GM18909 (cell line): ENCODE results near the gene NHERF1.

Experiments used
- ATAC-seq: cut with Tn5 transposase; IDR thresholded peaks from one replicate; pipeline ENCODE4 v1.9.1; 2021; ENCODE audit warnings: mild to moderate bottlenecking; ENCODE audit not compliant: unreplicated experiment, poor library complexity

Gene NHERF1

DNA sequence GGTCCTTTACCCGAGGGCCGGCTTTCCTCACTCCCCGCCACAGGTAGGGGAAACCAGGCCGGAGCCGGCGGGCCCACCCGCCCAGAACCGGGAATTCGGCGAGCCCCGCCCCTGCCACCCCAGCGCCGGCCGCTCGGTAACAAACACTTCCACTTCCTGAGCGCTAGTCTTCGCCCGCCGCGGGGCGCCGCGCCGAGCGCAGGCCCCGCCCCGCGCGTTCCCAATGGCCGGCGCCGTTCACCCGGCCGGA is 224 bp upstream of the NHERF1 start:
- ATAC-seq = no peak

GRCh38 chr17:74749279-74750038 is 1.0 kb downstream of the NHERF1 start:
- peak; percentile 17 for ATAC-seq

DNA sequence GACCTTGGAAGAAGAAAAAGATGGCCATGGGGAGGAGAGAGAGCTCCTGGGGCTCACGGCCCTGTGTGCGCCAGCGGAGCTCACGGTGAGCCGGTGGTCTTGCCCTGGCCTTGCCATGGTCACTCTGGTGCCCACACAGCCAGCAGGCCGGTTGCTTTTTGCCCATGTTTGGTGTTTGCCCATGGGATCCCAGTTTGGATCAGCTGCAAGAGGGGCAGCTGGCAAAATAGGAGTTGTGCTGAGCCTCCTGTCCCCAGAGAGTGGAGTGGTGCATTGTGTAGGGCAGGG is 1.6 kb downstream of the NHERF1 start:
- ATAC-seq = no peak

- ATAC-seq = no peak
These were observed 2.1 kb downstream of the NHERF1 start for GRCh38 chr17:74750327-74751069.

DNA sequence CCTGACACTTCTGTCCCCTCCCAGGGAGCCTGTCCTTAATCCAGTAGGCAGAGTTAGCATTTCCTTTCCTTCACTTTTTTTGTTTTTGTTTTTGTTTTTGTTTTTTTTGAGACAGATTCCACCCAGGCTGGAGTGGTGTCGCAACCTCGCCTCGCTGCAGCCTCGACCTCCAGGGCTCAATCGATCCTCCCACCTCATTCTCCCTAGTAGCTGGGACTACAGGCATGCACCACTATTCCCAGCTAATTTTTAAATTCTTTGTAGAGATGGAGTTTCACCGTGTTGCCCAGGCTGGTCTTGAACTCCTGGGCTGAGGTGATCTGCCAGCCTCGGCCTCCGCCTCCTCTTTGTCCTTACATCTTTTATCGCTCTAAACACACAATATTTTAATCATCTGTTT is 4.0 kb downstream of the NHERF1 start:
- no peak for ATAC-seq

GRCh38 chr17:74752822-74753401 is 4.5 kb downstream of the NHERF1 start:
- no peak for ATAC-seq

DNA sequence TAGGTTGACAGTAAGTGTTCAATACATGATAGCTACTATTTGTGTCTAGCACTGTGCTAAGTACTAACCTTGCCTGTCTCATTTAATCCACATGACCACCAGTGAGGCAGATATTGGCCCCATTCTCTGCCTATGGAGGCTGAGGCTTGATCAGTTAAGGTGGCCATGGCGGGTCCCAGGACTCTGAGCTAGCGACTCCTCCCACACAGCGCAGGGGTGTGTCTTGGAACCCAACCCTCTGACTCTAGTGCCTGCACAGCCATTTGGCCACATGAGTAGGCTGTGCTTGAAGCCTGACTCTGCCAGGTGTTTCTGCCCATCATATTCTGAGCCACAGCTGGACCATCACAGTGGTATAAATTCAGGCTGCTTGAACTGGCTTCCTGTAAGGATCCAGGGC is 6.4 kb downstream of the NHERF1 start:
- ATAC-seq = no peak

- no peak for ATAC-seq
These were observed 7.1 kb downstream of the NHERF1 start for GRCh38 chr17:74755533-74755932.

DNA sequence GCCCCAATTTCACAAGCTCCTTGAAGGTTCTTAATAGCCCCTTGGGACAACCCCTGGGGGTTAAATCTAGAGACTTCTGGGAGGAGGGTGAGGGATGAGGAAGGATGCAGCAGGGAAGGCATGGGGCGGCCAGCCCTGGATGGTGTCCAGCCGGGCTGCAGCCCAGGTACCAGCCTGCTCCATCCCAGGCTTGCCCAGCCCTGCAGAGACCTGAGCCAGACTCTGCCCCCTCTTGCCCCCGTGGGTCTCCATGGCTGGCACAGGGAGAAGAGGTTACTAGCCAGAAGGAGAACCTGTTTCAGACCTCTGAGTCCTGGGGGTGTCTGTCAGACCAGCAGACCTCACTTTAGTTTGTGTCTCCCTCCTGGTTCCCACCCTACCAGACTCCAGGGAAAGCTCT is 8.5 kb downstream of the NHERF1 start:
- ATAC-seq = no peak

DNA sequence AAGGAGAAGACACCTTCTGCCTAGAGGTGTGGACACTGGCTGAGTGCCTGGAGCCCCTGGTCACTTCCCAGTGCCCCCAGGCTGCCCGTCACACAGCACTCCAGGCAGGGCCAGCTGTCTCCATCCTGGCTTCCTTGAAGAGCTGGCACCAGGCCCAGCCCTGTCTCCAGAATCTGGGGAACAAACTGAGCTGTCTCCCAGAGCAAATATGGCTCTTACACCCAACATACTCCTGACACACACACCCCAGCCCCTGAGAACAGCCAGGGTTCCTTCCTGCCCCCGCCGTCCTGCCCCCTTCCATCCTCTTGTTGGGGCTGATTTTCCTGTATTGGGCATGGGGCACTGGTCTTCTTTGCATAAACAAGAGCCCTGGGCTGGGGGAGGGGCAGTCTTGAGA is 9.1 kb downstream of the NHERF1 start:
- no peak for ATAC-seq

DNA sequence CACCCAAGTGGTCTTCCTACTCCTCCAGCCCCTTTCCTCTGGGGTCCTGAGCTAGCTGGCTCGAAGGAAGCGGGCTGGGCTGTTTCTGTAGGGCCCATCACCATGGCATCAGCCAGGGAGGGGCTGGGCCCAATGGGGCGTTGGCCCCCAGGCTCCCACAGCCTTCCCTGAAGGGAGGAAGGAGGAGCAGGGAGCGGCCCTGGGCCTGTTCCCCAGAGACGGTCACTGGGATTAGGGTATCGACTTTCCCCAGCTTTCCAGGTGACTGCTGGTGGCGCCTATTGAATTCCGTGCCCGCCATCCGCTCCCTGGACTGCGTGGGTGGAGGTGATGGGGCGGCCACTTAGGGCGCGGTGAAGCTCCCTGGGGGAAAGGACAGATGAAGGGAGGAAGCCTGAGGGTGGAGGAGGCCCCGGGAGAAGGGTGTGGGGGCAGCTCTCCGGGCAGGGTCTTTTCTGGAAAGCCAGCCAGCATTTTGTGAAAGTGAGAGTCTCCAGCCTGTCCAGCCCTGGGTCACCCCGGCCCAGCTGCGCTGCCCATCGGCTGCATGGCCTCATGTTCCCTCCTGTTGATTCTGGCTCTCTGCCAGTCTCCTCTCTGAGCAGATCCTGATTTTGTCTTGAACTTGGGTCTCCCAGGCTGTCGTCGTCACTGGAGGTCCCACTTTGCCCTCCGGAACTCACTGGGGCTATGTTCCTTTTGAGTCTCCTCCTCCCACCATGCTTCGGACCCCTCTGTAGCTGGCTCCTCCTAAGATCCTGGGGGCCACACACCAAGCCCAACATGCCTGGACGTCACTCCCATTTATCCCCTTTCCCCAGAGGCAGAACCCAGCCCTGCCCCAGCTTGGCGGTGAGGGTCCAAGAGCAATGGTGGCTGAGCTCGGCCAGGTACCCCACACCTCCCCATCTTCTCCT is 9.8 kb downstream of the NHERF1 start:
- no peak for ATAC-seq

DNA sequence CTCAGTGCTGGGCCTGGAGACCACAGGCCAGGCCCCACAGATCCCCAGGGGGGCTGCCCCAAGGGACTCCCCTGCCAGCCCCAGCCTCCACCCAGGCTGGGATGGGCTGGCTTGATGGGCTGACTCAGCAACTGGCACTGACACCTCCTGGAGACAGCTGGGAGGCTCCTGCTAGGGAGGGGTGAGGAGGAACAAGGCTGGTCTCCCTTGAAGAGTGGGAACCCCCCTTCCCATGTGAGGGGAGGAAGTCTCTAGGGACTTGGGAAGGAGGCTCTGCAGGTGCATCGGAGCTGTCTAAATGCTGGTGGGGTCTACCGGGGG is 10.4 kb downstream of the NHERF1 start:
- ATAC-seq = no peak

GRCh38 chr17:74759243-74759801 is 10.9 kb downstream of the NHERF1 start:
- peak; percentile 75 for ATAC-seq

GRCh38 chr17:74759941-74760340 is 11.5 kb downstream of the NHERF1 start:
- no peak for ATAC-seq

DNA sequence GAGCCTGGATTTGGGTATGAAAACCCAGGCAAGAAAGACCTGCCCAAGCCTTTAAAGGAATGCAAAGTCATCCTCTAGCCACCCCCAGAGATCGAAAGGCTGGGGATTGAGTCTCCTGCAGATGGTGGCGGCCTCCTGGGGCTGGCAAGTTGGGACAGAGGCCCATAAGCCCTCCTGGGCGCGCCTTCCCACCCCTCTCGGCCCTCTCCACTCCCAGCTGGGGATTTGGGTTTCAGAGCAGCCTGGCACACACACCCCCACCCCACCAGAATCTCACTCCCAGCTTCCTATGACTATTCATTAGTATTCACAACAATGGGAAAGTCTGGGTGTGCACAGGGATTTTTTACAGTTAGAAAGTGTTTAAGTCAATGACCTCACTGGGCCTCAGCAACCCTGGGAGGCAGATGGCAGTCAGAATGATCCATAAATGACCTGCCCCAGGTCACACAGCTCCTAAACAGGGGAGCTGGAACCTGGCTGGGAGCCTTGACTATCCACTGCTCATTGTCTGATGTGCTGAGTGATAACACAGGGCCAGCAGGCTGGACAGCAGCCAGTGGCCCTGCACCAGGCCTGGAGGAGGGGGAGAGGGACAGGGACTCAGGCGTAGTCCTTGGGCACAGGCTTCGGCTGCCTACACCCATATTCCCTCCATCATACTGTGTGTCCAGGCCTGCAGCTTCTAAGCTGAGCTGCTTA is 12.1 kb downstream of the NHERF1 start:
- ATAC-seq = no peak

DNA sequence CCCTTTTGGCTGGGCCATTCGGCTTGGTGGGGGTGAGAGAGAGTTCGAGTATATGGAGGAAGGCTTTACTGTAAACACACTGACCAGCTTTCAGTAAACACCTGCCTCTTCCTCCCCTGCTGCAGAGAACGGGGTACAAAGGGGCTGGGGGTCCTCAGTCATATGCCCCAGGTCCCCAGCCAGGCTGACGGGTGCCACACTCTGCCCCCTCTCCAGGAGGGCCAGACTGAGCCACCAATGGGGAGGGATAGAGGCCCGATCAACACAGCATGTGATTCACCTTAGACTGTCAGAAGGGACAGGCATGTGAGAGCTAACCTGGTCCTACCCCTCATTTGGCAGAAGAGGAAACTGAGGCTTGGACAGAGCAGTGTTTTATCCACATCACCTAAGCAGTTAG is 13.0 kb downstream of the NHERF1 start:
- ATAC-seq = no peak

GRCh38 chr17:74761931-74762330 is 13.5 kb downstream of the NHERF1 start:
- ATAC-seq = no peak

GRCh38 chr17:74763565-74764387 is 15.3 kb downstream of the NHERF1 start:
- ATAC-seq = no peak

GRCh38 chr17:74764751-74765286 is 16.4 kb downstream of the NHERF1 start:
- ATAC-seq = no peak
